Activated gamma-delta T cell (primary cell): ENCODE measurements around the gene MESD.

ENCODE experiments used
- DNase-seq: peaks from one replicate; lab custom pipeline; 2025; lab: John Stamatoyannopoulos, UW

The MESD gene

GRCh38 chr15:80904998-80905397, 84.6 kb downstream of the MESD start:
- DNase-seq = no peak

GRCh38 chr15:80902298-80902801, 87.3 kb downstream of the MESD start:
- no peak for DNase-seq

GRCh38 chr15:80898040-80898439, 91.6 kb downstream of the MESD start:
- no peak for DNase-seq
